HepG2 (cell line): ENCODE data around the gene ARPIN. TPM values are rescaled to one million over a fixed set of nuclear protein-coding genes. Genes with fewer than 3 reads are reported as not detected.

Source experiments
- ATAC-seq: fragments of 200-7000 bp; cut with Tn5 transposase; 3 replicates; pipeline ENCODE4 v1.9.1; 2020; ENCODE audit warnings: mild to moderate bottlenecking, moderate library complexity
- BruUV-seq: library from RNA; stranded (reverse); fragments of 400-500 nt; replicated peaks from 2 replicates; lab custom pipeline; 2021; lab: Mats Ljungman, UMichigan
- CTCF ChIA-PET: fragments of 300-600 bp; formaldehyde crosslinking; extraction: SDS; loops from one replicate; lab custom pipeline; 2021; ENCODE audit warnings: low total read pairs, inconsistent platforms, low intra/inter-chr PET ratio; lab: Yijun Ruan, JAX
- POLR2A ChIA-PET: fragments of 350-600 bp; sonication (Branson Sonifier 250); formaldehyde crosslinking; loops from one replicate; lab custom pipeline; 2020; ENCODE audit warnings: antibody characterized with exemption, inconsistent platforms; lab: Yijun Ruan, JAX
- DNase-seq: peaks from one replicate; pipeline ENCODE4 v3.0.0-alpha.2; 2015; ENCODE audit warnings: low spot score
- FAIRE-seq: peaks from 3 replicates; lab custom pipeline; 2011; peaks lifted over from hg19 to GRCh38; lab: Jason Lieb, UNC
- H2AFZ ChIP-seq: one replicate; pipeline ENCODE4 v1.6.1; 2011; ENCODE audit warnings: low read length, inconsistent platforms
- H3K27ac ChIP-seq: fragments of 300-600 bp; 3 replicates; pipeline ENCODE4 v1.8.0; 2011; ENCODE audit warnings: mixed run types, mild to moderate bottlenecking, mixed read lengths, low read length, inconsistent platforms; ENCODE audit not compliant: insufficient read depth; ENCODE audit errors: extremely low read length
- H3K27me3 ChIP-seq, 2 experiments: fragments of 200-600 bp in 1 of 2; 2 replicates in 1 of 2; 3 replicates in 1 of 2; pipeline versions ENCODE4 v1.6.0 to v1.8.0; 2011; ENCODE audit warnings: low read length in 2 of 2, mild to moderate bottlenecking in 2 of 2, moderate library complexity in 2 of 2, inconsistent platforms in 1 of 2; ENCODE audit not compliant: insufficient read depth in 2 of 2, control insufficient read depth in 1 of 2
- H3K36me3 ChIP-seq, 2 experiments: fragments of 200-600 bp in 1 of 2; replicated peaks in 1 of 2; 2 replicates in 1 of 2; 3 replicates in 1 of 2; pipeline versions ENCODE4 v1.5.1 to v1.8.0; 2011; ENCODE audit warnings: low read length in 2 of 2, inconsistent platforms in 1 of 2; ENCODE audit not compliant: insufficient read depth in 2 of 2, control insufficient read depth in 1 of 2
- H3K4me1 ChIP-seq: 2 replicates; pipeline ENCODE4 v1.5.1; 2012; ENCODE audit warnings: low read length, inconsistent platforms; ENCODE audit not compliant: insufficient read depth
- H3K4me2 ChIP-seq: 2 replicates; pipeline ENCODE4 v1.6.0; 2011; ENCODE audit warnings: low read depth, low read length, inconsistent platforms
- H3K4me3 ChIP-seq, 3 experiments: fragments of 200-600 bp in 1 of 3; sonication (generic), shearing (Covaris generic) in 1 of 3; replicated peaks in 1 of 3; 2 replicates each; pipeline ENCODE4 v1.5.1; 2011 to 2016; ENCODE audit warnings: low read length in 3 of 3, inconsistent platforms in 2 of 3, low read depth in 2 of 3, mild to moderate bottlenecking in 2 of 3, control low read depth in 1 of 3, mixed read lengths in 1 of 3; ENCODE audit not compliant: insufficient read depth in 1 of 3
- H3K79me2 ChIP-seq: one replicate; pipeline ENCODE4 v1.6.1; 2011; ENCODE audit warnings: low read length, inconsistent platforms; ENCODE audit not compliant: insufficient read depth
- H3K9ac ChIP-seq: 2 replicates; pipeline ENCODE4 v1.6.0; 2011; ENCODE audit warnings: mild to moderate bottlenecking, low read depth, low read length, inconsistent platforms; ENCODE audit not compliant: insufficient read depth
- H3K9me3 ChIP-seq: 2 replicates; pipeline ENCODE4 v1.5.1; 2012; ENCODE audit warnings: mild to moderate bottlenecking, low read length
- H4K20me1 ChIP-seq: 2 replicates; pipeline ENCODE4 v1.6.0; 2011; ENCODE audit warnings: inconsistent platforms, mild to moderate bottlenecking, low read length, moderate library complexity; ENCODE audit not compliant: insufficient read depth
- DRAP1 ChIP-seq: IDR thresholded peaks from 2 replicates; pipeline ENCODE4 v1.6.1; 2016; ENCODE audit warnings: missing genetic modification reagents, missing compliant biosample characterization
- ETS1 ChIP-seq: sonication (generic); formaldehyde crosslinking; IDR thresholded peaks from 2 replicates; pipeline ENCODE4 v1.4.0; 2020; ENCODE audit warnings: missing genetic modification reagents
- HNF1B ChIP-seq: sonication (generic); formaldehyde crosslinking; IDR thresholded peaks from 2 replicates; pipeline ENCODE4 v1.5.1; 2020; ENCODE audit warnings: mild to moderate bottlenecking, moderate library complexity, missing genetic modification reagents
- RBM39 ChIP-seq: fragments of 200-400 bp; formaldehyde crosslinking; IDR thresholded peaks from one replicate; pipeline ENCODE4 v1.6.1; 2018; ENCODE audit warnings: antibody characterized with exemption, mild to moderate bottlenecking, low read depth, low read length; ENCODE audit not compliant: poor library complexity, severe bottlenecking
- TCF7L2 ChIP-seq: IDR thresholded peaks from 2 replicates; pipeline ENCODE4 v1.6.1; 2011; ENCODE audit warnings: mild to moderate bottlenecking, low read depth, low read length, moderate library complexity
- ZBTB37 ChIP-seq: sonication (generic); formaldehyde crosslinking; IDR thresholded peaks from 2 replicates; pipeline ENCODE4 v1.4.0; 2020; ENCODE audit warnings: mild to moderate bottlenecking, missing genetic modification reagents
- ZNF24 ChIP-seq: fragments of 450-650 bp; IDR thresholded peaks from 2 replicates; pipeline ENCODE4 v1.6.1; 2017; ENCODE audit warnings: antibody characterized with exemption, mild to moderate bottlenecking
- ZNF580 ChIP-seq: IDR thresholded peaks from 2 replicates; pipeline ENCODE4 v1.6.1; 2016; ENCODE audit warnings: low read depth, borderline replicate concordance
- WGBS: methylation state at CpG from one replicate; pipeline ENCODE4 v1.1.6; 2017; ENCODE audit warnings: low lambda C conversion rate; 5-methylcytosine and 5-hydroxymethylcytosine counted together
- in situ Hi-C: cut with HindIII; loops from 2 replicates; pipeline ENCODE4 v1.10.0; 2017; ENCODE audit warnings: low pct_unique_long_range_greater_than_20kb; ENCODE audit not compliant: extremely low pct_ligation_motif_present
- intact Hi-C: fragments of 100-400 bp; cut with micrococcal nuclease; formaldehyde crosslinking; loops from one replicate; pipeline ENCODE4 v1.10.0; 2022; ENCODE audit not compliant: unreplicated experiment
- polyA plus RNA-seq, 8 experiments: library from polyadenylated mRNA; depleted of rRNA in 3 of 8; stranded (reverse) in 7 of 8; unstranded in 1 of 8; fragments of >200 nt; fragmentation: Illumina TruSeq in 4 of 8; extraction: Trizol in 4 of 8; gene quantifications; 2 replicates each; pipeline versions ENCODE4 v1.2.1 to v1.2.3, GENCODE V29; 2011 to 2016; ENCODE audit warnings: low read depth in 4 of 8, missing spikeins in 1 of 8, mixed read lengths in 1 of 8; ENCODE audit not compliant: insufficient read depth in 1 of 8
- total RNA-seq, 5 experiments: library from RNA; depleted of rRNA; stranded (reverse); fragments of >200 nt; fragmentation: Illumina TruSeq; extraction: Trizol; gene quantifications; 2 replicates each; pipeline ENCODE4 v1.2.3, GENCODE V29; 2016; ENCODE audit warnings: low read depth in 1 of 5
- TF ChIP-seq, protein P1 (sequence below): sonication (generic); formaldehyde crosslinking; IDR thresholded peaks from 2 replicates; pipeline ENCODE4 v1.4.0; 2020; ENCODE audit warnings: missing genetic modification reagents, mild to moderate bottlenecking, borderline replicate concordance
- TF ChIP-seq, protein P2 (sequence below): sonication (generic); formaldehyde crosslinking; IDR thresholded peaks from 2 replicates; pipeline ENCODE4 v1.5.1; 2020; ENCODE audit warnings: missing genetic modification reagents, mild to moderate bottlenecking, borderline replicate concordance

ARPIN gene
- total and polyA plus RNA-seq, 2 of the 13 experiments (the other 11 are each of a cell fraction or from before 2014, with no cell fraction given), result 2.8 to 5.0 TPM

DNA sequence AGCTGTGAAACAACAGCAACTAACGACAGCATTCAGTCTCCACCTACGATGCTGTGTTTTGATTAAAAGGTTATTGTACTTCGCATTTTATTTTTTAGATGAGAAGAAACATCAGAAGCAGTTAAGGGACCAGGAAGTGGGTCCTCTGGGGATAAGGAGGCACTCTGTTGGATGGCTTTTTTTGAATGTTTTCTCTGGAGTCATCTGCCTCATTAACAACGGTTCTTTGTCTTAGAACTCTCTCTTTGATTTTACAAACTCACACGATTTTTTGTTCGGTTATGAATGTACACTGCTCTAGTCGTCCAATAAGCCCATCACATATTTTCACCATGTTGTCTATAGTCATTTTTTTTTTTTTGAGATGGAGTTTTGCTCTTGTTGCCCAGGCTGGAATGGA lies 36.0 kb upstream of the ARPIN start:
- no TSS peak for BruUV-seq
- Histone ChIP-seq H2AFZ (no peak overlapping the region), H3K4me3 (no peak overlapping the region), H3K4me2 (no peak overlapping the region), H3K27ac (no peak overlapping the region), H3K9me3 (no peaks in the 10 kb centered on the region), H3K79me2 (no peaks in the 10 kb centered on the region), H3K4me1 (peaks cover 9% of the 10 kb centered on the region), H3K27me3 (no peaks in the 10 kb centered on the region), H4K20me1 (no peaks in the 10 kb centered on the region), H3K36me3 (no peaks in the 10 kb centered on the region), H3K9ac (no peak overlapping the region)
- ATAC-seq (no peak), DNase-seq (no peak), FAIRE-seq (no peak)
- ChIA-PET POLR2A (no interaction called here), CTCF (no interaction called here)
- 32% methylated on average over 7 of the region's 7 CpGs for WGBS
- intact Hi-C loops, result no loop called here
- in situ Hi-C loops, result no loop called here
- TF ChIP-seq, protein P1, sequence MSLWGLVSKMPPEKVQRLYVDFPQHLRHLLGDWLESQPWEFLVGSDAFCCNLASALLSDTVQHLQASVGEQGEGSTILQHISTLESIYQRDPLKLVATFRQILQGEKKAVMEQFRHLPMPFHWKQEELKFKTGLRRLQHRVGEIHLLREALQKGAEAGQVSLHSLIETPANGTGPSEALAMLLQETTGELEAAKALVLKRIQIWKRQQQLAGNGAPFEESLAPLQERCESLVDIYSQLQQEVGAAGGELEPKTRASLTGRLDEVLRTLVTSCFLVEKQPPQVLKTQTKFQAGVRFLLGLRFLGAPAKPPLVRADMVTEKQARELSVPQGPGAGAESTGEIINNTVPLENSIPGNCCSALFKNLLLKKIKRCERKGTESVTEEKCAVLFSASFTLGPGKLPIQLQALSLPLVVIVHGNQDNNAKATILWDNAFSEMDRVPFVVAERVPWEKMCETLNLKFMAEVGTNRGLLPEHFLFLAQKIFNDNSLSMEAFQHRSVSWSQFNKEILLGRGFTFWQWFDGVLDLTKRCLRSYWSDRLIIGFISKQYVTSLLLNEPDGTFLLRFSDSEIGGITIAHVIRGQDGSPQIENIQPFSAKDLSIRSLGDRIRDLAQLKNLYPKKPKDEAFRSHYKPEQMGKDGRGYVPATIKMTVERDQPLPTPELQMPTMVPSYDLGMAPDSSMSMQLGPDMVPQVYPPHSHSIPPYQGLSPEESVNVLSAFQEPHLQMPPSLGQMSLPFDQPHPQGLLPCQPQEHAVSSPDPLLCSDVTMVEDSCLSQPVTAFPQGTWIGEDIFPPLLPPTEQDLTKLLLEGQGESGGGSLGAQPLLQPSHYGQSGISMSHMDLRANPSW (CRISPR knock-in tag), result no peak
- no peak for TF ChIP-seq ZNF580 (CRISPR knock-in tag)
- TF ChIP-seq ZNF24, result no peak
- no peak for TF ChIP-seq RBM39
- TF ChIP-seq, protein P2, sequence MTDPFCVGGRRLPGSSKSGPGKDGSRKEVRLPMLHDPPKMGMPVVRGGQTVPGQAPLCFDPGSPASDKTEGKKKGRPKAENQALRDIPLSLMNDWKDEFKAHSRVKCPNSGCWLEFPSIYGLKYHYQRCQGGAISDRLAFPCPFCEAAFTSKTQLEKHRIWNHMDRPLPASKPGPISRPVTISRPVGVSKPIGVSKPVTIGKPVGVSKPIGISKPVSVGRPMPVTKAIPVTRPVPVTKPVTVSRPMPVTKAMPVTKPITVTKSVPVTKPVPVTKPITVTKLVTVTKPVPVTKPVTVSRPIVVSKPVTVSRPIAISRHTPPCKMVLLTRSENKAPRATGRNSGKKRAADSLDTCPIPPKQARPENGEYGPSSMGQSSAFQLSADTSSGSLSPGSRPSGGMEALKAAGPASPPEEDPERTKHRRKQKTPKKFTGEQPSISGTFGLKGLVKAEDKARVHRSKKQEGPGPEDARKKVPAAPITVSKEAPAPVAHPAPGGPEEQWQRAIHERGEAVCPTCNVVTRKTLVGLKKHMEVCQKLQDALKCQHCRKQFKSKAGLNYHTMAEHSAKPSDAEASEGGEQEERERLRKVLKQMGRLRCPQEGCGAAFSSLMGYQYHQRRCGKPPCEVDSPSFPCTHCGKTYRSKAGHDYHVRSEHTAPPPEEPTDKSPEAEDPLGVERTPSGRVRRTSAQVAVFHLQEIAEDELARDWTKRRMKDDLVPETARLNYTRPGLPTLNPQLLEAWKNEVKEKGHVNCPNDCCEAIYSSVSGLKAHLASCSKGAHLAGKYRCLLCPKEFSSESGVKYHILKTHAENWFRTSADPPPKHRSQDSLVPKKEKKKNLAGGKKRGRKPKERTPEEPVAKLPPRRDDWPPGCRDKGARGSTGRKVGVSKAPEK (CRISPR knock-in tag), result no peak
- TF ChIP-seq ETS1 (CRISPR knock-in tag), result no peak
- no peak for TF ChIP-seq HNF1B (CRISPR knock-in tag)
- TF ChIP-seq ZBTB37, result no peak
- no peak for TF ChIP-seq TCF7L2
- no peak for TF ChIP-seq DRAP1
